NCI-H345 treated with DMSO at 0.1 percent for 48 hours (cell line): Measurements from ENCODE around the gene TFPT.
"Not testable (repeated sequence)": the region's sequence is repeated elsewhere in the genome, so short reads cannot be mapped to it uniquely, and the experiment has no call there.

Experiments
- DNase-seq: peaks from one replicate; lab custom pipeline; 2025; ENCODE audit not compliant: unreplicated experiment; lab: John Stamatoyannopoulos, UW

The TFPT gene

DNA sequence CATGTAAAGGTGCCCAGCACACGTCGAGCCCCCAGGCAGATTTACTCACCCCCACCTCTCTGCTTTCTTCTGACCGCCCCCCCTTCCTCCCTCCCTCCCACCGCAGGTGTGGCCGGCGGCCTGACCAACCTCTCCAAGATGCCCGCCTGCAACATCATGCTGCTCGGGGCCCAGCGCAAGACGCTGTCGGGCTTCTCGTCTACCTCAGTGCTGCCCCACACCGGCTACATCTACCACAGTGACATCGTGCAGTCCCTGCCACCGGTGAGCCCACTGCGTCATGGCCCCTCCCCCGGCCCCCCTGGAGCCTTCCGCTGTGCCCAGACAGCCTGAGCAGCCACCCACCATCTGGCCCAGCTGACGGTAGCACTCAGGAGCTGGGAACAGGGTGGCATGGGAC, 8.9 kb upstream of the TFPT start:
- no peak for DNase-seq

DNA sequence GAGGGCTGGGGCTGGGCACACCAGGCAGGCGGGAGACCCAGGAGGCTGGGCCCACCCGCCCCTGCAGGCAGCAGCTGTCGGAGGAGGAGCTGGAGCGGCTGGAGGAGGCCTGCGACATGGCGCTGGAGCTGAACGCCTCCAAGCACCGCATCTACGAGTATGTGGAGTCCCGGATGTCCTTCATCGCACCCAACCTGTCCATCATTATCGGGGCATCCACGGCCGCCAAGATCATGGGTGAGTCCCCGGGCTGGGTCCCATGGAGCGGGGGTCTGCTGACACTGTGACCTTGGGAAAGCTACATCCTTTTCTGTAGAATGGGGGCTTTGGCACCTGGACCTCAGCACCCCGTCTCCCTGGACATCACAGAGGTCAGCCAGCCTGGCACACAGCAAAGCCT, 8.2 kb upstream of the TFPT start:
- no peak for DNase-seq

DNA sequence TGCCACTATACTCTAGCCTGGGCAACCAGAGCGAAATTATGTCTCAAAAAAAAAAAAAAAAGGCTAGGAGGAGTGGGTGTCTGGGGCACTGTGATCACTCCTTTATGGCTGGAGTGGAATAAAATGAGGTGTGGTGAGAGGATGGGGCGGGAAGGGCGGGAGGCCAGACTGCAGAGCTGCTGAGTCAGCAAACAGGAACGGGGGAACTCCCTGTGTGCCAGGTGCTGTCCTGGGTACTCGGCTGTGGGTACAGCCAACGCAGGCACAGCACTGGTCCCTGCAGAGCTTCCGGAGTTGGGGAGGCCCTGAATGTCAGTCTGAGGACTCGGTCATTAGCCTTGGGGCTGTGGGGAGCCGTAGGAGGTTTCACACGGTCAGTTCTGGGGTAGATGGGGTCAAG, 5.8 kb upstream of the TFPT start:
- DNase-seq, result no peak

DNA sequence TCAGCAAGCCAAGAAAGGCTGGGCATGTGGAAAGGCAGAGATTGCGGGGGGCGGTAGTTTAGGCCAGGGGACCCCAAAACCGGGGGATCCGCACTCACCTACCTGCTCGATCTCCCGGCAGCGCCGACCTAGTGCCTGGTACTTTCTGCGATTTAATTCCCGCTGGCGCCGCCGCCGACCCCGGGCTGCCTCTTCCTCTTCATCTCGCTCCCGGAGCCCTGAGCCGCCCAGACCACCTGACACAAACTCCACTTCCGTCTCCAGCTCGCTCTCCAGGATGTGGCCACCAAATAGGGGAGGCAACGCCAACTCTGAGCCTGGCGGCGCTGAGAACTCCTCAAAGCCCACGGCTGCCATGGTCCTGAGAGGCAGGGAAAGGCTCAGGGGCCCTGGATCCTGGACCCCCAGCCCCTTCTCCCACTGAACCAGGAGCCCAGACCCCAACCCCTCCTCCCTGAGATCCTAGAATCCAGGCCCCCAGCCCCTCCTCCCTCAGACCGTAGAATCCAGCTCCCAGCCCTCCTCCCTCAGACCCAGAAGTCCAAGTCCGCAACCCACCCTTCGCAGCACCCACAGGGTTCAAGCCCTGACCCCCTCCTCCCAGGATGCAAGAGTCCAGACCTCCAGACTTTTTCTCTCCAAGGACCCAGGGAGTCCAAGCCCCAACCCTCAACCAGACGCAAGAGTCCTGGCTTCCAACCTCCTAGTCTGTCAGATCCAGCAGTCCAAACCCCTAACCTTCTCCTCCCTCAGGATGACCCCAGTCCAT, 933 bp downstream of the TFPT start:
- DNase-seq, result no peak

DNA sequence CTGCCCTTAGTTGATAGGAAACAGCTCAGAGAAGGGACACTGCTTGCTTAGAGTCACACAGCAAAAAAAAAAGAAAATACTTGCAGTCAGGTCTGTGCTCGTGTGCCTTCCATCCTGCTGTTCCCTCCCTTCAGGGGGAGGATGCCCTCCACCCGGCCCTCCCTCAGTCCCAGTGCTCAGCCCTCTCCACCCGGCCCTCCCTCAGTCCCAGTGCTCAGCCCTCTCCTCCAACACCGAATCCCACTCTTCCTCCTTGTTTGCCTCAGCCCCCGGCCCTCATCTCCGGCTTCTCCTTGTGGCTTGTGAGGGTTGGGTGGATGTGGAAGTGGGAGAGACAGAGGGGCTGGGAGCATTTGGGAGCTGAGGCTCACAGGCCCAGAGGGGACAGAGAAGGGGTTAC, 5.8 kb downstream of the TFPT start:
- DNase-seq, result no peak

DNA sequence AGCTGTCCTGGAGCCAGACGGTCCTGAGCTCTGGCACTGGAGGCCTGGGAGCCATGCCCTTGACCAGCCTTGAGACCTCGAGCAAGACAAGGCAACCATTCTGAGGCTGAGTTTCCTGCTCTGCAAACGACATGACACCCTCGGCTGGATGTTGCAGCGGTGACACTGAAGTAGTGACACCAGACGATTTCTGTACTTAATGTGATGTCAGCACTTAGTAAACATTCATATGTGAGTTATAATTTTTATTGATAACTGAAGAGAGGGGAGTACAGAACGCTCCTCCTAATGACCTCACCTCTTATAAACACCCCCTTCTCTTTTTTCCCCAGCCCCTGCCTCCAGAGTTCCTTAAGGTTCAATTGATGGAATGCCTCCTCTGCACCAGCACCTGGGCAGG, 7.0 kb downstream of the TFPT start:
- DNase-seq, result no peak

DNA sequence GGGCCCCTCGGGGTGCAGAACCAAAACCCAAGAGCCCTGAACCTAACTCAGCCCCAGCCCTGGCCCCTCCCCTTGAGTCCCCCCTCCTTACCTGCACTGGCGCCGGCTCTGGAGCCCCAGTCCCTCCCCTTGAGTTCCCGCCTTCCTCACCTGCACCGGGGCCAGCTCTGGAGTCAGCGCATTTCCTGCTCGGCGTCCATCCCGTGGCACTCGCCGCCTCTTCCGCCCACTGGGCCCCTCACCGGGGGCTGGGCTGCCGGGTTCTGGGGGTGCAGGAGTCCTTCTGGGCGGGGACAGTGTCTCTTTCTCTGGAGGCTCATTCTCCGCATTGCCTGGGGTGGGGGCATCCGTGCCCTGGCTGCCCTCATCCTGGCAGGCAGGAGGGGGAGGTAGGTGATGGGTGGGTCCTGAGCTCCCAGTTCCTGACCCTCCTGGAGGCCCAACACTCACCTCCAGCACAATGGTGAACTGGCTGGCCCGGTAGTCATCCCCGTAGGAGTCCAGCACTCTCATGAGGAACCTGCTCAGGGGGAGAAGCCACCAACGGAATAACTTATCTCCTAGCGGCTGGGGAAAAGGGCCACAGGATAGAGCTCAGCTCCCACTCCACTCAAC, 7.5 kb downstream of the TFPT start:
- no peak for DNase-seq

DNA sequence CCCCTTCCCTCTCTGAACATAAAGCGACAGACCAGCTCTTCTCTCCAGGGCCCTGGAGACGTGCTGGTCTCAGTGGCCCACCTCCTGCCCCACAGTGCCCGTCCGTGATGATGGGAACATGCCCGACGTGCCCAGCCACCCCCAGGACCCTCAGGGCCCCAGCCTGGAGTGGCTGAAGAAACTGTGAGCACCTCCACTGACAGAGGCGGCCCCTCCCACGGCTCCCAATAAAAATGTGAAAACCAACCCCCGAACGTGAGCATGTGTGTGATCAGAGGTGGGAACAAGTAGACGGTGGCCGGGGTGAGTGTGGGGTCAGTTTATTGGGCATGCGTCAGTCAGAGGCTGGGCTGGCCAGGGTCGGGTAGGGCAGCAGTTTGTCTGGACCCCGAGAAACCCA, 8.7 kb downstream of the TFPT start:
- DNase-seq, result no peak

DNA sequence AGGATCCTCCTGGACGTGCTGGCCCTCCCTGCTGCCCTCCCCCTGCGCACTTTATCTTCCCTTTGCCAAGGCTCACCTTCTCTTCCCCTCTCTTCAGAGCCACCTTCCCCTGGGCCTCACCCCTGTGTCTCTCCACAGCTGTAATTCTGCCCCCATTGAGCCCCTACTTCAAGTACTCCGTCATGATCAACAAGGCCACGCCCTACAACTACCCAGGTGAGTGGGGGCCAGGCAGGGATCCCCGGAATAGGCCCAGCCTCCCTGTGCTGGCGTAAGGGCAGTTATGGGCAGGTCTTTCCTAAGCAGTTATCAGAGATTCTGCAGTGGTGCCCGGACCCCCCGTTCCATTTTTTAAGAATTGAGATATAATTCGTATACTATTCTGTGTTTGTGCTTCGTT, 9.7 kb downstream of the TFPT start:
- DNase-seq, result no peak

DNA sequence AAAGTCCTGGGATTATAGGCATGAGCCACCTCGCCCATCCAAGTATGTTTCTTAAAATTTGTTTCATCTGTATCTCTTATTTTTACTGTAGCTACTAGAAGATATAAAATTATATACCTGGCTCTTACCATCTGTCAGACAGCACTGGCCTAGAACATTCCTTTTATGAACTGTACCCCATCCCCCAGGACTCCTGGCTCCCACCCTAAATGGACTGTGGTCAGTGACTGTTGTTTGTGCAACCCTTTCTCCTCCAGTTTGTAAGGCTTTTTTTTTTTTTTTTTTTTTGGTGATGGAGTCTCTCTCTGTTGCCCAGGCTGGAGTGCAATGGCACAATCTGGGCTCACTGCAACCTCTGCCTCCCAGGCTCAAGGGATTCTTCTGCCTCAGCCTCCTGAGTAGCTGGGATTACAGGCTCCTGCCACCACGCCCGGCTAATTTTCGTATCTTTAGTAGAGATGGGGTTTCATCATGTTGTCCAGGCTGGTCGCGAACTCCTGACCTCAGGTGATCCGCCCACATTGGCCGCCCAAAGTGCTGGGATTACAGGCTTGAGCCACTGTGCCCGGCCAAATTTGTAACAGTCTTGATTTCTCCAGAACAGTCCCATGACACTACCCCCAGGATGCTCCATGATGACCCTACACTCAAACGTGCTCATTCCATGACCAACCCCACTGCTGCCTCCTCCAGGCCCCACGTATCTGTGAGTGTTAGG, 10.3 kb downstream of the TFPT start:
- no peak for DNase-seq

DNA sequence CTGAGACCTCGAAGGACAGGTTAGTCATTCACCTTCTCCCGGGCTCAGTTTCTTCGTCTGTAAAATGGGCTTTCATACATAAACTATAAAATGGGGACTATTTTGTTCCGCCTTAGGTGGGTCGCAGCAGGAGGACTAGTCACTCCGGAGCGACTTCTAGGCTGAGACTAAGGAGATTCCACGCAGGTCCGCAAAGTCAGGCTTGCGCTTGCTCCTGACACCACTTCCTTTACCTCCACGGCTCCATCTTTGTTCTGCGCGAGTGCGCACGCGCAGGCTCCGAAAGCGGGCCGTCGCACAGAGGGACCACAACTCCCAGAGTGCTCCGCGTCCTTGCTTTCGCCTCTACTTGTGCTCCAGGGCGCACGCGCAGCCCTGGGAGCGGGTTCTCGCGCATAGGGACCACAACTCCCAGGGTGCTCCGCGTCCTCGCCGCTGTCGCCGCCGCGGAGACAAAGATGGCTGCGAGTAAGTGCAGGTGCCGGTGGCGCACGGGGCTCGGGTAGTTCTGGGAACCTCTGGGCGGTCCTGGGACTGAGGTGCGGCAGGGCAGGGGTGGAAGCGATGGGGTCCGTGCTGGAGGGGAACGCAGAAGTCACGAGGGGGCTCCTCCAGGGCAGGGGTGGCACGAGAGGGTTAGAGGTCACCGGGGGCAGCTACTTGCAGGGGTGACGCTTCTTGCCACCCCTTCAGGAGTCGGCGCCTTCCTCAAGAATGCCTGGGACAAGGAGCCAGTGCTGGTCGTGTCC, 12.9 kb downstream of the TFPT start, which contains the start of gene NDUFA3:
NDUFA3 (plus strand) TSS at position 435 of the 749 bp plus-strand sequence; CDS start at position 459, 24 bp downstream.
- DNase-seq, result peak; percentile 81

DNA sequence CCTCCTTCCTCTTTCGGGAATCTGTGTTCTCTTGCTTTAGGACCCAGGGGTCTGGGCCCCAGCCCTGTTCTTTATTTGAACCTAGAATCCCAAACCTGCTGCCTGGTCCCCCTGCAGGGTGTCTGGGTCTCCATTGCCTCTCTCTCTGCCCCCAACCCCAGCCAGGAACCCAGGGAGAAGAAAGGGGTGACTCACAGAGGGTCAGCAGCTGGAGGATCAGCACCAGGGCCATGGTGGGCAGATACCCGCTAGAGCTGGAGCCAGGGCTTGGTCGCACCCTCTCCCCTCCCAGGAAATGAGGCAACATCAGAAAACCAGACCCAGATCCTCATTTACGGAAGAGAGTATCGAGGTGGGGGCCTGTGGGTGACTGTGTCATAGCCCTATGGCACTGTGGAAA, 14.9 kb downstream of the TFPT start, which contains the start of gene OSCAR:
OSCAR (minus strand) TSS at position 243 of the 400 bp plus-strand sequence; CDS start at position 232, 11 bp downstream.
- no peak for DNase-seq

DNA sequence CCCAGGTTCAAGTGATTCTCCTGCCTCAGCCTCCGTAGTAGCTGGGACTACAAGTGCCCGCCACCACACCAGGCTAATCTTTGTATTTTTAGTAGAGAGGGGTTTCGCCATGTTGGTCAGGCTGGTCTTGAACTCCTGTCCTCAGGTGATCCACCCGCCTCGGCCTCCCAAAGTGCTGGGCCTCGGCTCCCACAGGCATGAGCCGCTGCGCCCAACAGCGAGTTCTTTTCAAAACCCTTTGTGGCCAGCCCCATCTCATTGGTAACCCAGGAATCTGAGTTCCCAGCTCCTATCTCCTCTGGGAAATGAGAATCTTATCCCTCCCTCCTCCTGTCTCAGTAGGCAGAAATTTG, 15.6 kb downstream of the TFPT start:
- DNase-seq, result not testable (repeated sequence)

DNA sequence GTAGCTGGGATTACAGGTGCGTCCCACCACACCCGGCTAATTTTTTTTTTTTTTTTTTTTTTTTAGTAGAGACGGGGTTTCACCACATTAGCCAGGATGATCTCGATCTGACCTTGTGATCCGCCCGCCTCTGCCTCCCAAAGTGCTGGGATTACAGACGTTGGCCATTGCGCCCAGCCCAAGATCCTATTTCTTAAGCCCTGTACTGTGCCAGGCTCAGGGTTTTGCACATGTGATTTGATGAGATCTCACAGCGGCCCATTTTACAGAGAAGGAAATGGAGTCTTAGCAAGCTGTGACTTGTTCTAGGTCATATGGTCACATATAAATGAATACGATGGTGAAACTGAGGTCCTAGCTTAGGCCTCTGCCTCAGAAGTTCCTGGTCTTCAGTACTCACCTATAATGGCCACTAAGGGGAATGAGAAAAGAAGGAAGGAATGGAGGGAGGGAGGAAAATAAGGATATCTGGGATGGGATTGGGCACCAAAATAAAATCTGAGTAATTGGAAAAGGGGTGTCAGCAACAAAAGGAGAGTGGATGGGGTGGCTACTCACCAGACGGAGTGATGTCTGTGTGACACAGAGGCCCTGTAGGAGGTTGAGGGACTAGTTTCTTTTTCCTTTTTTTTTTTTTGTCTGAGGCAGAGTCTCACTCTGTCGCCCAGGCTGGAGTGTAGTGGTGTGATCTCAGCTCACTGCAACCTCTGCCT, 16.1 kb downstream of the TFPT start:
- no peak for DNase-seq

DNA sequence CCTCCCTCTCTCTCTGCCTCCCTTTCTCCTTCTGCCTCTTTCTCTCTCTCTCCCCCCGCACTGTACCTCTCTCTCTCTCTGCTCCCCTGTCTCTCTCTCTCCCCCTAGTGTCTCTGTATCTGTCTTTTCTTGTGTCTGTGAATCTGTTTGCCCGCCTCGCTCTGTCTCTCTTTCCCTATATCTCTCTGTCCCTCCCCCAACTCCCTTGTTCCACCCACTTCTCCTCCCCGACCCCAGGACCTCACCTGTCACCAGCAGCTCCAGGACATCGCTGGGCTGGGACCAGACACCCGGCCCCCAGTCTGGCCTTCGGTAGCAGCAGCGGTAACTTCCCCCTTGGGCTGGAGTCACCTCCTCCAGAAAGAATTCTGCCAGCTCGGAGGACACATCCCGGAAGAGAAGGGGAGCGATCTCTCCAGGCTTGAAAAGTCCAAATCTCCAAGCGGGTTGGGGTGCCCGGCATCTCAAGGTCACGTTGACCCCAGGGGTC, 18.8 kb downstream of the TFPT start:
- no peak for DNase-seq

DNA sequence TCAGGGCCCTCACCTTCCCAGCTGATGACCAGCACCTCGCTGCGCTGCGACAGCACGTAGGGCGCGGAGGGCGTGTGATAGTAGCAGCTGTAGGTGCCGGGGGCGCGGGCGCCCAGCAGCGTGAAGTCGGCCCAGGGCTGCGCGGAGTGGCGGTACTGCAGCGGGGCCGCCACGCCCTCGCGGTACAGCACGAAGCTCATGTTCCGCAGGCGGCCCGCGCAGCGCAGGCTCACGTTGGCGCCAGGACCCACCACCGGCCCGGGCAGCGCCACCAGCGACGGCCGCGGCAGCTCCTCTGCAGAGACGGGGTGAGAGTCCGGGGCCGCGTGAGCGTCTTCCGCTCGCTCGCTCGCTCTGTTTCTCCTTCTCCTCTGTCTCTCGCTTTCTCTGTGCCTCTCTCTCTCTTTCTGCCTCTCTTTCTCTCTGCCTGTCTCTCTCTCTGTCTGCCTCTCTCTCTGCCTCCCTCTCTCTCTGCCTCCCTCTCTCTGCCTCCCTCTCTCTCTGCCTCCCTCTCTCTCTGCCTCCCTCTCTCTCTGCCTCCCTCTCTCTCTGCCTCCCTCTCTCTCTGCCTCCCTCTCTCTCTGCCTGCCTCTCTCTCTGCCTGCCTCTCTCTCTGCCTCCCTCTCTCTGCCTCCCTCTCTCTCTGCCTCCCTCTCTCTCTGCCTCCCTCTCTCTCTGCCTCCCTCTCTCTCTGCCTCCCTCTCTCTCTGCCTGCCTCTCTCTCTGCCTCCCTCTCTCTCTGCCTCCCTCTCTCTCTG, 19.4 kb downstream of the TFPT start:
- not testable (repeated sequence) for DNase-seq

DNA sequence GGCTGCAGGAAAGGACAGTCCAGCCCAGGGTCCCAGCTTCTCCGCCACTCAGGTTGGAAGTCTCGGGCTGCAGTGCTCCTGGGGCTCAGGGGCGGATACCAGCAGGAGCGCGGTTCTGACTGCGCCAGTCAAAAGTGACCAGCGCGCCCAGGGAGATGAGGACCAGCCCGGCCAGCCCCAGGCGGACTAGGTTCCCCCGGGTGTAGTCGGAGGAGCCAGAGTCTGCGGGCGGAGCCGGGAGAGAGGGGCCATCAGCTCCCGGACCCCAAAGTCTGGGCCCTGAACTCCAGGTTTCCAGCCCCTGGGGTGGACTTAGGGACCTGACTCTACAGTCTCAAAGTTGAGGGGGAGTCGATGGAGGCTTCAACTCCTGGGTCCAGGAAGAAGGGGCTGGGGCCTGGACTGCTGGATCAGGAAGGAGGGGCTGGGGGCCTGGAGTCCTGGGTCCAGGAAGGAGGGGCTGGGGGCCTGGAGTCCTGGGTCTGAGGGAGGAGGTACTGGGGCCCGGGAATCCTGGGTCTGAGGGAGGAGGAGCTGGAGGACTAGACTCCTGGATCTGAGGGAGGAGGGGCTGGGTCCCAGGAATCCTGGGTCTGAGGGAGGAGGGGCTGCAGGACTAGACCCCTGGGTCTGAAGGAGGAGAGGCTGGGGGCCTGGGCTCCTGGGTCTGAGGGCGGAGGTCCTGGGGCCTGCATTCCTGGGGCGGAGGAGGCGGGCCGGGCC, 20.2 kb downstream of the TFPT start:
- no peak for DNase-seq

DNA sequence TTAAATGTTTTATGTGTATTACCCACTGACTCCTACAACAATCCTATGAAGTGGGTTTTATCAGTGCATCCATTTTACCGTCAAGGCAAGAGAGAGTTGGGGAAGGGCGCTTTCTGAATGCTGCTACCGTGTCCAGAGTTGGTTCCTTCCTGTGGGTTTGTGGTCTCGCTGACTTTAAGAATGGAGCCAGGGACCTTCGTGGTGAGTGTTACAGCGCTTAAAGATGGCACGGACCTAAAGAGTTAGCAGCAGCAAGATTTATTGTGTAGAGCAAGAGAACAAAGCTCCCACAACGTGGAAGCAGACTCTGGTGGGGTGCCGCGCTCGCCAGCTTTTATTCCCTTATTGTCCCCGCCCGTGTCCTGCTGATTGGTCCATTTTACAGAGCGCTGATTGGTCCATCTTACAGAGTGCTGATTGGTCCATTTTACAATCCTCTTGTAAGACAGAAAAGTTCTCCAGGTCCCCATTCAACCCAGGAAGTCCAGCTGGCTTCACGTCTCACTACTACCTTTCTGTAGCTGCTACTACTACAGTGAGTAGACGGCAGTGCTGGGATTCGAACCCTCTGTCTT, 20.9 kb downstream of the TFPT start:
- DNase-seq, result no peak

DNA sequence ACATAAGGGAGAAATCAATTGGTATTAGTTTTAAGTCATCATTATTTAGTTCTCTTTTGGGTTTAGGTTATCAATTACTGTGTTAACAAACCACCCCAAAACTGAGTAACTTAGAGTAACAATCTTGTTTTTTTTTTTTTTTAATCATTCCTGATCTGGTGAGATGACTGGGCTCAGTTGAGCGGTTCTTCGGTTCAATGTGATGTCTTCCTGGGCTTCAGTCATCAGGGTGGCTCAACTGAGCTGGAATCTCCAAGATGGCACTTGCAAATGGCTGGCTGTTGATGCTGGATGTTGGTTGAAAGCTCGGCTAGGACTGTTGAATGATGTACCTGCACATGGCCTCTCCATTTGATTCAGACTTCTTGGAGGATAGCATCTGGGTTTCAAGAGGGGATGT, 31.0 kb downstream of the TFPT start:
- DNase-seq, result no peak
